Measurements from ENCODE around the gene KRAS. TPM values are rescaled to one million over a fixed set of nuclear protein-coding genes. Genes with fewer than 3 reads are reported as not detected.

Gene KRAS
- polyA plus RNA-seq, 4 donors: 34.5 to 46.5 (median 41.9) TPM

- DNase-seq (ENCODE audit: low read depth in 4 of 4, low spot score in 3 of 4): no peak
These were observed 6.1 kb upstream of the KRAS start for GRCh38 chr12:25256826-25257225.

DNA sequence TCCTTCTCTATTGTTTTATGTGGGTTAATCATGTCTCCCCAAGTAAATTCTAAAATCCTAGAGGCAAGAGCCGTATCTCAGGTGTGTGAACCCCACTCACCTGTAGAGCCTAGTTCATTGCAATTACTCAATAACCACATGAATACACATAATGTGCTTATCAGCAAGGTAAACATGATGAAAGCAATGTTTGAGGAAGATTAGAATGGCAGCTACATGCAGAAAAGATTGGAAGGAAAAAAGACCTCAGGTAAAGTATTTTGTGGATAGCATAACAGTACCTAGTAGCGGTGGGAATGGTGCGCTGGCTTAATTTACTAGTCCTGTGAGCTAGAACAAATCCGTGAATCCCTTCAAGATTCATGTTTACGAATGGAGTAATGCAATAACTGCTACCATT, 5.3 kb upstream of the KRAS start:
- DNase-seq (ENCODE audit: low read depth in 4 of 4, low spot score in 3 of 4): no peak

- DNase-seq (ENCODE audit: low read depth in 4 of 4, low spot score in 3 of 4): no peak
These were observed 3.6 kb upstream of the KRAS start for GRCh38 chr12:25254271-25254880.

GRCh38 chr12:25253371-25254068, 2.8 kb upstream of the KRAS start:
- DNase-seq (ENCODE audit: low read depth in 4 of 4, low spot score in 3 of 4): no peak

GRCh38 chr12:25252946-25253345, 2.2 kb upstream of the KRAS start:
- DNase-seq (ENCODE audit: low read depth in 4 of 4, low spot score in 3 of 4): no peak

GRCh38 chr12:25251769-25252168, 1.0 kb upstream of the KRAS start:
- no peak for DNase-seq (ENCODE audit: low read depth in 4 of 4, low spot score in 3 of 4)

DNA sequence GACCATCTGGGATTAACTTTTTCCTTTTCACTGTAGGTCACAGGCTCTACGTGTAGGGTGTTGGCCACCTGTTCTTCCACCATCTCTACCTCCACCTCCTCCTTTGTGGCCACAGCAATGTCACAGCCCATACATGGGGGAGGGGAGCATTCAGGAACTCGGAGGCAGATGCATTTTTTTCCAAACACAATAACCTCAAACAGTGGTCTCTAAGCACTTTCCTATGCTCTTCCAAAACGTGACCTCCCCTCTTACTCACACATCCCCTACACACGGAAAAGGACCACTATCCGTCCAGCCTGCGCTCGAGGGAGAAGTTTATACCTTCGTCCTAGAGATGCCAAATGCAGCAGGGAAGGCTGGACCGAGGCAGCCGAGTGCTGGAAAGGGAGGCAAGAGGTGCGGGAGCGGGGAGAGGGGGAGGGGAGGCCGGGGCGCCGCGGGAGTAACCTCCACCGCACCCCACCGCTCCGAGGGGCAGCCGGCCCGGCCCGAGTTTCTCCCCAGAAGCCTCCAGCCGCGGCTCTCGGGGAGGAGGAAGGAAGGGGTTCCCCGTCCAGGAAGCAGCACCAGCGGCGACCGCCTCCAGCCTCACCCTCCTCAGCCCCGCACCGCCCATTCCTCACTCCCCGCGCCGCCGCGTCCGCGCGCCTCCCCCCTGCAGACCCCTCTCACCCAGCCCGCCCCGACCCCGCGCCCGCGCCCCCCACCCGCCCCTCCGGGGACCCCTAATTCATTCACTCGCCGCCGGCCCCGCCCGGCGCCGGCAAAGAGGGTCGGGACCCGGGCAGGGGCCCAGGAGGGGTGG, 594 bp downstream of the KRAS start:
- DNase-seq (ENCODE audit: low read depth in 4 of 4, low spot score in 3 of 4): peak in 1 of 4 donors; percentile 28

DNA sequence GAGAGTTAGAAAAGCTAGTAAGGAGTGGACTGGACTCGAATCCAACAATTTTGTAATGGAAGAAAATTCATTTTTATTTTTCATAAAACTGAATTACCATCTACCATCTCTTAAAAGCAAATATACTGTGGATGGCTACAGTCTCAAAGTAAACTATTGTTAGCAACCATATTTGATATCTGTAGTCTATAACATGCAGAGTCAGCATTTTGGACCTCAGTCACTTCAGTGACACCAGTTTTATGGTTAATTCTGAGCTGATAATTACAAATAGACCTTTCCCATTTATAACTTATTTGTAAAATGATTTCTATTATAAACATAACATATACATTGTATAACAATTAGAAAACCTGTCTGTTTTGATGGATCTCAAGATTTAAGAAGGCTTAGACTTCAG, 2.0 kb downstream of the KRAS start:
- DNase-seq (ENCODE audit: low read depth in 4 of 4, low spot score in 3 of 4): no peak

GRCh38 chr12:25248137-25248536, 2.6 kb downstream of the KRAS start:
- no peak for DNase-seq (ENCODE audit: low read depth in 4 of 4, low spot score in 3 of 4)

- no peak for DNase-seq (ENCODE audit: low read depth in 4 of 4, low spot score in 3 of 4)
These were observed 5.2 kb downstream of the KRAS start for GRCh38 chr12:25245491-25245890.

DNA sequence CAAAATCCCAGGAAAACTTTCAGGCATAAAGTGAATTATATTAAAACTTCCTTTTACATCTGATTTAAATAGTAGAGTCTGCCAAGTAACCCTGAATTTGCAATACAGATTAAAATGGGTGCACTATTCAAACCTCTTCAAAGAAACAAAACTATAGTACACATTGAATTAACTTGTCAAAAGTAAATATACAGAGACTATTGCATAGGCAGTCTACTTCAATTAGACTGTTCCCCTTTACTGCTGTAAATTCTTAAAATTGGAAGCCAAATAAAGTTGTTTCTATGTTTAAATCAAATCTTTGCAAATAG, 7.1 kb downstream of the KRAS start:
- DNase-seq (ENCODE audit: low read depth in 4 of 4, low spot score in 3 of 4): no peak

DNA sequence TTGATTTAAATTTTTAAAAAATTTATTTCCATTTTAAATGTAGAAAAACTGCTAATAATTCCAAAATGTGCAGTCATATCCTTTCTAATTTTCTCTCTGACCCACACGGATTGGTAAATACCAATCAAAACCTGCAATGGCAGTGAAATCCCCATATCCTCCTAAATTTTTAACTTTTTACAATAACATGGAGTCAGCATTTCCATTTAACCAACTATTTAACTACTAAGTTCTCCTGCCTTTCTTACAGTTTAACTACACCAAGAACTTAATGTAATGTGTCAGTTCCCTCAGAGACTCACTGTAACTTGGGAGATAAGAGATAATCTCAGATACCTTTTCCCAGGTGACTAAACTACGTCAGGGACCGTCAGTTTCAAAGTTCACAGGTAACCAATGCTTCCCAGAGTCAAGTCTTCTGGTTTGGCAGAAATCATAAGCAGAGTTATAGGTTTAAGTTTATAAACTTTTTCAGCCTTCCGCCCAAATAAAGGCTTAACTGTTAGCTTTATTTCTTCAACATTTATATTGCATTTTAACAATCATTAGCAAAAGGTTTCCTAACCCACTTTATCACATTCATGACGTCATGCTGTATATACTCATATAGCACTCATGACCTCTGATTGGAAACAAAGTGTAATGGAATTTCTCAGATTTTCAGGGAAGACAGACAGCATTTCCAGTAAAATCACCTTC, 7.6 kb downstream of the KRAS start:
- no peak for DNase-seq (ENCODE audit: low read depth in 4 of 4, low spot score in 3 of 4)

DNA sequence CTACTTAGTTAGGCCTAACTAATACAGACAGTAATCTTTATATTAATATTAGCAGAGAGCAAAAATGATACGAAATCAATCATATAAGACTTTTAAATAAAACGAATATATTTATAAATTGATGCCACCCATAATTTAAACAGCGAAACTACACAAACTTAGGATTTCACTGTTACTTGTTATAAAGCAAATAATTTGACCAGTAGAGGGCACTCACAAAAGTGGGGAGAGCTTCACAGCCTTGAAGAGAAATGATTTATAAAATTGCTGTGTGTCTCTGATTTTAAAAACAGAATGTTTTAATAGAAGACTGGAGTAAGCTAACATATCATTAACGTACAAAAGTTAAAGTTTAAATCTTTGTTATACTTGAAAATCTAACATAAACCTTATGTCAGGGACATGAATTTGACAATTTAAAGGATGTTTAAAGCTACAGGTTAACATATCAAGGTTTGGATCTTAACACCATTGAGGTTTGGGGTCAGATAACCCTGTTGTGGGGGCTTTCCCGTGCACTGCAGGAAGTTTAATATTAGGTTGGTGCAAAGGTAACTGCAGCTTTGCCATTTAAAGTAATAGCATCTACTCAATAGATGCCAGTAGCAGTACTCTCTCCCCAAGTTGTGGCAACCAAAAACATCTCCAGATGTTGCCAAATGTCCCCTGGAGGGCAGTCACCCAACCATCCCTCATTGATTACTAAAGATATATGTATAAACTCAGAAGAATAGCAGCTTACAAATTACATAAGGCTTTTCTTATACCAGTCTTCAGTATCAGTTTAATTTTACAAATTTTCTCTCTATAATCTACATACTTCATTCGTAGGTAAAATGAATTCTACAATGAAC, 9.3 kb downstream of the KRAS start:
- DNase-seq (ENCODE audit: low read depth in 4 of 4, low spot score in 3 of 4): no peak

DNA sequence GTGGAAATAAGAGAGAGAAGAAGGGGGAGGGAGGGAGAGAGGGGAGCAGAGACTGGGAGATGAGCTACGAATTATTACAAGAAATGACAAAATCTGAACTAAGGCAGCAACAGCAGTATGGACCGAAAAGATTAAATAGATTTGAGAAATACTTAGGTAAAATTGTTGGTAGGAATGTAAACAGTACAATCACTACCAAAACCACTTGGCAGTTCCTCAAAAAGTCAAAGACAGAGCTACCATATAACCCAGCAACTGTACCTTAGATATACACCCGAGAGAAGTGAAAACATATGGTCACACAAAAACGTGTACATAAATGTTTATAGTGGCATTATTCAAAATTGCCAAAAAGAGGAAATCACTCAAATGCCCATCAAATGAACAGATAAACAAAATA, 14.1 kb downstream of the KRAS start:
- no peak for DNase-seq (ENCODE audit: low read depth in 4 of 4, low spot score in 3 of 4)

DNA sequence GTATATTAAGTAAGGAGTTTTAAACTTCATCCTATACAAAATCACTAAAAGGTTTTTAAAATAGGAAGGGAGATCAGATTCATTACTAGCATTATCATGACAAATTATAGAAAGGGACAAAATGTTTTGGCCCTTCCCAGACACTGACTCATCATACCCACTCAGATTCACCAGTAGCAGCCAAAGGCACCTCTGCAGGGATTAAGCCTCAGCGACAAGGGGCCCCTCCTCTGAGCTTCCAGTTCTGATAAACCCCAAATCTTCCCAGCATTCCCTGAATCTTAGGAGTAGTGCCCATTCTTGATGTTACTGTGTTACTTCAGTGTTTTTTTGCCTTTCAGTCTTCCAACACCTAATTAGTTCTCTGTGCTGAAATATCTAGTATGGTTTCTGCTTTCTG, 14.5 kb downstream of the KRAS start:
- no peak for DNase-seq (ENCODE audit: low read depth in 4 of 4, low spot score in 3 of 4)

GRCh38 chr12:25213338-25213737, 37.4 kb downstream of the KRAS start:
- DNase-seq (ENCODE audit: low read depth in 4 of 4, low spot score in 3 of 4): no peak

DNA sequence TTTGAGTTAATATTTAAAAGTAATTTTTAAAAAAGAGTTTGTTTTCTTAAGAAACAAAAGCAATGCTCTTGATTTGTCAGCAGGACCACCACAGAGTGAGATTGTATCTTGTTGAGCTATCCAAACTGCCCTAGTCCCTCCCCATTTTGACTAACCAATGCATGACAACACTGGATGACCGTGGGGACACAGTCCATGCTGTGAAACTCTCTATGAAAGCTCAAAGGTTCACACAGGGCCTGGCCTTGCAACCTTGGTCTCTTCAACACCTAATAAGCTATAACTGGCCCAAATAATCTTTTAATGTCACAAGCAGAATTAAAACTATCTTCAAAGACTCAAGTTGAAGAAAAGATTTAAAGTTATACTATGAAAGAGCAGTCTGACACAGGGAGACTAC, 42.2 kb downstream of the KRAS start:
- no peak for DNase-seq (ENCODE audit: low read depth in 4 of 4, low spot score in 3 of 4)

DNA sequence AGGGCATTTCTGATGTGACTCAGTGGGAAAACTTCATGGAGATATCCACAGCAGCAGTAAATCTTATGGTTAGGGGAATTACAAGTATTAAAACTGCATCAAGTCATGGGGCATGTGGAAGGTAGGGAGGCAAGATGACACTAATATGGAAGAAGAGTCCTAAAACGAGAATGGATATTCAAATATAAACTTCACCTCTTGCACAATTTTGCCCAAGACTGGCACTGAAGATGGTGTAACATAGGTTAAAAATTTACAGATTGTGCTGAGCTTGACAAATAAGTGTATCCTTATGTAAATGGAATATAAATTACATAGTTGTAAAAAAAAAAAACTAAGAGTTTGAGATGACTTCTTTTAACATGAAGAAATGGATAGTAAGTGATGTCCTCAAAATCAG, 42.9 kb downstream of the KRAS start:
- DNase-seq (ENCODE audit: low read depth in 4 of 4, low spot score in 3 of 4): no peak

GRCh38 chr12:25207411-25207810, 43.3 kb downstream of the KRAS start:
- no peak for DNase-seq (ENCODE audit: low read depth in 4 of 4, low spot score in 3 of 4)

GRCh38 chr12:25202137-25202536, 48.6 kb downstream of the KRAS start:
- DNase-seq (ENCODE audit: low read depth in 4 of 4, low spot score in 3 of 4): no peak

Measured in right renal pelvis (tissue), 4 donors.